Parietal lobe (tissue), 2 donors: ENCODE measurements around the gene HSD17B8. TPM values are rescaled to one million over a fixed set of nuclear protein-coding genes. Genes with fewer than 3 reads are reported as not detected.
A peak's percentile ranks its signal among the peaks of the same experiment; 100 is the strongest.

ENCODE experiments used
- small RNA-seq: library from RNA; depleted of rRNA; stranded (forward); fragments of <200 nt; gene quantifications from one replicate; pipeline ENCODE3, GENCODE V24; 2014; ENCODE audit warnings: low replicate concordance
- total RNA-seq: library from RNA; depleted of rRNA; stranded (reverse); fragments of >200 nt; gene quantifications from one replicate; pipeline ENCODE4 v1.2.3, GENCODE V29; 2014

The HSD17B8 gene
- 4.4 TPM for total RNA-seq

GRCh38 chr6:33204415-33205190 lies at the start of gene HSD17B8:
TSS of gene HSD17B8 (plus strand) at chr6:33204655. CDS start at chr6:33204669, 14 bp downstream.

GRCh38 chr6:33192105-33192646 lies 12.3 kb upstream of the HSD17B8 start, which contains the start of gene COL11A2:
TSS of gene COL11A2 (minus strand) at chr6:33192467. CDS start at chr6:33192240, 227 bp downstream.

GRCh38 chr6:33200219-33201146 lies 4.0 kb upstream of the HSD17B8 start, which contains the start of the genes RXRB and SLC39A7:
TSS of gene RXRB (minus strand) at chr6:33200665. CDS start at chr6:33200476, 189 bp downstream.
TSS of gene SLC39A7 (plus strand) at chr6:33200867. CDS start at chr6:33201246, 379 bp downstream.

DNA sequence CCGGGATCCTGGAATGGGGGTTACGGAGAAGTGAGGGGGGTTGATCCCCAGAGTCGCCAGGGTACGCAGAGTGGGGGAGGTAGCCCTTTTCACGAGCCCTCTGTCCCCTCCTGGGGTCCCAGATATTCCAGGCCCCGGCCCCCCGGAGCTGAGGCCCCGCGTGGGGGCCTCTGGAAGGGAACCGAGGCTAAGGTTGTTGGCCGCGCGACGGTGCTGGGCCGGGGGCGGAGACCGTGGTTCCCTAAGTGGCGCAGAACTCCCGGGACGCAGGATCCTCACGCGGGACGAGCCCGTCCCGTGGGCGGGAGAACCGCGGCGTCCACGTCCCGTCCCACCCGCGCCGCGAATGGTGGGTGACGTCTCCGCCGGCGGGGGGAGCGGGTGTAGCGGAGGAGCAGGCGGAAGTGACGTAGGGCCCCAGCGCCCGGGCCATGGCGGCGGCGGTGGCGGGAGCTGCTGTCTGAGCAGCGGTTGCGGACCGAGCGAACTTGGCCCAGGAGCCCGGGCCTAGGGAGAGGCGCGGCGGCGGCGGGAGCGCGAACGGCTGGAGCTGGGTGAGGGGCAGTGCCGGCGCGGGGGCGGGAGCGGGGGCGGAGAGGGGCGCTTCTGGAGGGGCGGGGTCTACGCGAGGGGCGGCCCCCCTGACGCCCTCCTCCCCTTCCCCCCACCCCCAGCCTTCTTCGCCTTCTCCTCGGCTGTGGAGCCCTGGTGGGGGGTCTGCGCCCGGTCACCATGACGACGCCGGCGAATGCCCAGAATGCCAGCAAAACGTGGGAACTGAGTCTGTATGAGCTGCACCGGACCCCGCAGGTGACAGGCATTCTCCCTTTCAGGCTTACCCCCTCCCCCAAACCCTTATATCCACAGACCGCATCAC lies 3.9 kb downstream of the HSD17B8 start, which contains the start of gene RING1:
RING1 (plus strand) TSS at position 410 of the 877 bp plus-strand sequence; CDS start at position 733, 323 bp downstream.

Small RNA genes lying within 50 kb of the gene (small RNA-seq; reads per million reads assigned to genes)
- gene MIR219A1 (1.3 reads per million, percentile 74 among the genes with 10 or more reads in this experiment), gene RNY4P10 (0.52 reads per million, percentile 46 among the genes with 10 or more reads in this experiment)

Other genes with a start within 250 kb of the HSD17B8 start
- 124 TPM for gene BRD2, start 236.1 kb upstream of the HSD17B8 start, total RNA-seq
- gene HLA-DOA, start 195.1 kb upstream of the HSD17B8 start, total RNA-seq = 0.31 TPM
- 0.94 TPM for gene HLA-DPA1, start 131.0 kb upstream of the HSD17B8 start, total RNA-seq
- gene HLA-DPB1, start 128.7 kb upstream of the HSD17B8 start, total RNA-seq = 1.9 TPM
- gene COL11A2, start 12.2 kb upstream of the HSD17B8 start, total RNA-seq = 3.4 TPM
- 33.2 TPM for gene RXRB, start 4.0 kb upstream of the HSD17B8 start, total RNA-seq
- 36.9 TPM for gene SLC39A7, start 3.8 kb upstream of the HSD17B8 start, total RNA-seq
- 21.9 TPM for gene RING1, start 3.8 kb downstream of the HSD17B8 start, total RNA-seq
- 47.6 TPM for gene VPS52, start 67.2 kb downstream of the HSD17B8 start, total RNA-seq
- gene RPS18, start 67.4 kb downstream of the HSD17B8 start, total RNA-seq = 3,808 TPM
- 12.8 TPM for gene B3GALT4, start 72.5 kb downstream of the HSD17B8 start, total RNA-seq
- gene WDR46, start 84.6 kb downstream of the HSD17B8 start, total RNA-seq = 39.4 TPM
- gene PFDN6, start 84.9 kb downstream of the HSD17B8 start, total RNA-seq = 18.5 TPM
- gene RGL2, start 94.3 kb downstream of the HSD17B8 start, total RNA-seq = 22.8 TPM
- gene TAPBP, start 109.4 kb downstream of the HSD17B8 start, total RNA-seq = 12.2 TPM
- 24.7 TPM for gene ZBTB22, start 113.1 kb downstream of the HSD17B8 start, total RNA-seq
- 25.0 TPM for gene DAXX, start 118.3 kb downstream of the HSD17B8 start, total RNA-seq
- 7.8 TPM for gene KIFC1, start 187.2 kb downstream of the HSD17B8 start, total RNA-seq
- 32.9 TPM for gene PHF1, start 206.4 kb downstream of the HSD17B8 start, total RNA-seq
- gene CUTA, start 213.5 kb downstream of the HSD17B8 start, total RNA-seq = 59.8 TPM
- 48.8 TPM for gene SYNGAP1, start 215.4 kb downstream of the HSD17B8 start, total RNA-seq
- gene ZBTB9, start 249.9 kb downstream of the HSD17B8 start, total RNA-seq = 8.1 TPM